Lung (tissue), 12 donors: ENCODE data around the gene CSH2. TPM values are rescaled to one million over a fixed set of nuclear protein-coding genes. Genes with fewer than 3 reads are reported as not detected.
"Not testable (repeated sequence)": the region's sequence is repeated elsewhere in the genome, so short reads cannot be mapped to it uniquely, and the experiment has no call there.

Experiments
- ATAC-seq: fragments of 200-7000 bp; cut with Tn5 transposase; one replicate; pipeline ENCODE4 v1.9.1; 2020; ENCODE audit warnings: moderate number of reproducible peaks; ENCODE audit not compliant: insufficient read depth, low FRiP score
- DNase-seq, 3 donors: peaks; one replicate each; pipeline ENCODE4 v3.0.0-alpha.2; 2013 to 2017
- H3K27ac ChIP-seq, 2 donors: one replicate each; pipeline ENCODE4 v1.5.1; 2013; ENCODE audit warnings: mild to moderate bottlenecking in 2 of 2, moderate library complexity in 2 of 2, control low read depth in 1 of 2, inconsistent platforms in 1 of 2, low read depth in 1 of 2, low read length in 1 of 2
- H3K27me3 ChIP-seq, 3 donors: one replicate each; pipeline ENCODE4 v1.5.1; 2013; ENCODE audit warnings: low read length in 2 of 3; ENCODE audit not compliant: control insufficient read depth in 3 of 3, insufficient read depth in 3 of 3
- H3K36me3 ChIP-seq, 4 donors: one replicate each; pipeline ENCODE4 v1.5.1; 2013; ENCODE audit warnings: low read length in 4 of 4, mild to moderate bottlenecking in 1 of 4, moderate library complexity in 1 of 4; ENCODE audit not compliant: control insufficient read depth in 4 of 4, insufficient read depth in 4 of 4
- H3K4me1 ChIP-seq, 5 donors: one replicate each; pipeline ENCODE4 v1.5.1; 2013; ENCODE audit warnings: low read length in 5 of 5, mild to moderate bottlenecking in 2 of 5, moderate library complexity in 1 of 5; ENCODE audit not compliant: control insufficient read depth in 5 of 5, insufficient read depth in 5 of 5
- H3K4me3 ChIP-seq: one replicate; pipeline ENCODE4 v1.5.1; 2013; ENCODE audit warnings: mild to moderate bottlenecking, control low read depth, moderate library complexity
- H3K9ac ChIP-seq, 2 donors: one replicate each; pipeline ENCODE4 v1.5.1; 2013; ENCODE audit warnings: low read length in 2 of 2, control low read depth in 1 of 2; ENCODE audit not compliant: insufficient read depth in 1 of 2
- H3K9me3 ChIP-seq, 4 donors: one replicate each; pipeline ENCODE4 v1.5.1; 2013; ENCODE audit warnings: low read length in 3 of 4, mild to moderate bottlenecking in 1 of 4, moderate library complexity in 1 of 4; ENCODE audit not compliant: control insufficient read depth in 4 of 4, insufficient read depth in 3 of 4
- WGBS, 2 donors: extraction: QIAGEN DNeasy Blood & Tissue Kit; methylation state at CpG; one replicate each; pipeline ENCODE4 v1.1.7; 2013; 5-methylcytosine and 5-hydroxymethylcytosine counted together
- polyA plus RNA-seq, 2 donors: library from polyadenylated mRNA; stranded (reverse); fragments of 200-250 nt; gene quantifications; one replicate each; pipeline ENCODE4 v1.2.1, GENCODE V29; 2013
- total RNA-seq, 2 donors: library from RNA; depleted of rRNA in 1 of 2; stranded (reverse); fragments of >200 nt in 1 of 2; gene quantifications; one replicate each; pipeline ENCODE4 v1.2.1, GENCODE V29; 2014 to 2021
- TF ChIP-seq, protein P1 (sequence below): IDR thresholded peaks from 2 replicates; pipeline ENCODE4 v1.5.1; 2012; ENCODE audit warnings: mild to moderate bottlenecking; ENCODE audit errors: control extremely low read depth, extremely low read depth
- donor health status: control.
- donor health status: control.
- donor health status: Bipolar disorder and iron deficiency.
- donor health status: healthy.
- donor health status: DM: yes; HTN: yes; CAD: no.

Gene CSH2
- total and polyA plus RNA-seq, 4 donors, result not detected

DNA sequence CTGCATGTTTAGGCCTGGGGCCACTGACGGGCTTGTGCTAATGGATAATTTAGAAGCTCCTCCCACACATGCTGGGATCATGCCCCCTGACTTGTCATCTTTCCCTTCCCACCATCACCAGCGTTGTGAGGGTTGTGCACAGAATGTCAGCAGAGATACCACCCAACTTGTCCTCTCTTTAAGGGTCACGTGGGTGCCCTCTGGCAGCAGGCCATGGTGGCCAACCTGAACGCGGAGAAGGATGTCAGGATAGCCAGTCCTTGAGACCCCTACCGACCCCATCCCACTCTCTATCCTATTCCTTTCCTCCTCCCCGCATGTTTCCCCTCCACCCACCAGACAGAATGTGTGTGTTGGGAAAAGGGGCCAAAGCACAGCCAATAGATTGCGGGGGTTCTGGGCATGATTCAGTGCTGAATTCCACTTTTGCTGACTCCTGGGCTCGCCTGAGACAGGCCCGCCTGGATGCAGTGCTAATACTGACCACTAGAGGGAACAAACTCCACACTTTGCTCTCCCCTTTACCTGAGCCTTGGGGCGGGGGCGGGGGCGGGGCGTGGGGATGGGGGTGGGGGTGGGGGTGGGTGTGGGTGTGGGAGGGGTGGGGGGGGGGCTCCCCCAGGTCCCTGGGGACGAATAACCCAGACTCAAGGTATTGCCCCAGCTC, 8.6 kb upstream of the CSH2 start, which contains the start of gene GH2:
Gene GH2 (minus strand): TSS at position 10 of the 667 bp plus-strand sequence. CDS start 143 bp downstream, outside the sequence.
- TF ChIP-seq, protein P1, sequence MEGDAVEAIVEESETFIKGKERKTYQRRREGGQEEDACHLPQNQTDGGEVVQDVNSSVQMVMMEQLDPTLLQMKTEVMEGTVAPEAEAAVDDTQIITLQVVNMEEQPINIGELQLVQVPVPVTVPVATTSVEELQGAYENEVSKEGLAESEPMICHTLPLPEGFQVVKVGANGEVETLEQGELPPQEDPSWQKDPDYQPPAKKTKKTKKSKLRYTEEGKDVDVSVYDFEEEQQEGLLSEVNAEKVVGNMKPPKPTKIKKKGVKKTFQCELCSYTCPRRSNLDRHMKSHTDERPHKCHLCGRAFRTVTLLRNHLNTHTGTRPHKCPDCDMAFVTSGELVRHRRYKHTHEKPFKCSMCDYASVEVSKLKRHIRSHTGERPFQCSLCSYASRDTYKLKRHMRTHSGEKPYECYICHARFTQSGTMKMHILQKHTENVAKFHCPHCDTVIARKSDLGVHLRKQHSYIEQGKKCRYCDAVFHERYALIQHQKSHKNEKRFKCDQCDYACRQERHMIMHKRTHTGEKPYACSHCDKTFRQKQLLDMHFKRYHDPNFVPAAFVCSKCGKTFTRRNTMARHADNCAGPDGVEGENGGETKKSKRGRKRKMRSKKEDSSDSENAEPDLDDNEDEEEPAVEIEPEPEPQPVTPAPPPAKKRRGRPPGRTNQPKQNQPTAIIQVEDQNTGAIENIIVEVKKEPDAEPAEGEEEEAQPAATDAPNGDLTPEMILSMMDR, result peak; percentile 14
- no peak for ATAC-seq
- H3K4me3 ChIP-seq, result no peak within 1 kb of the TSS
- 40 to 43% methylated on average over 14 to 15 of the region's 15 CpGs for WGBS, 2 donors
- H3K27me3 ChIP-seq, result peaks cover 0 to 3% (median 0%) of the 10 kb centered on the region in 3 donors
- peak; percentile 36 to 47 (median 38) for DNase-seq
- H3K4me1 ChIP-seq, result peaks cover 0 to 2% (median 0%) of the 10 kb centered on the region in 5 donors
- H3K9me3 ChIP-seq, result peaks cover 0 to 2% (median 0%) of the 10 kb centered on the region in 4 donors
- no peak within 1 kb of the TSS for H3K9ac ChIP-seq
- no peaks in the 10 kb centered on the region for H3K36me3 ChIP-seq
- no peak within 1 kb of the TSS for H3K27ac ChIP-seq

DNA sequence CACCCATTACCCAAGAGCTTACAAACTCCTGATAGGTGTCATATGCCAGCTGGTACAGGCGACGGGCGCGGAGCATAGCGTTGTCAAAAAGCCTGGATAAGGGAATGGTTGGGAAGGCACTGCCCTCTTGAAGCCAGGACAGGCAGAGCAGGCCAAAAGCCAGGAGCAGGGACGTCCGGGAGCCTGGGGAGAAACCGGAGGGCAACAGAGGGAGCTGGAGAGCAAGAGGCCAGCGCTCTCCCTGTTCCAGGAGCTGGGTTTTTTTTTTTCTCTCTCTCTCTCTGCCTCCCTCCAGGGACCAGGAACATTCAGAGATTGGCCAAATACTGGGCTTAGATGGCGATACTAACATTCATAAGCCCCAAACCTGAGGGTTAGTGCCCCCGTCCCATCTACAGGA, 7.9 kb upstream of the CSH2 start:
- not testable (repeated sequence) for ATAC-seq, DNase-seq, H3K36me3 ChIP-seq, H3K27ac ChIP-seq, H3K4me3 ChIP-seq, H3K4me1 ChIP-seq, H3K9ac ChIP-seq, H3K9me3 ChIP-seq, H3K27me3 ChIP-seq
- WGBS, 2 donors, result 69 to 76% methylated on average over 9 to 11 of the region's 11 CpGs

DNA sequence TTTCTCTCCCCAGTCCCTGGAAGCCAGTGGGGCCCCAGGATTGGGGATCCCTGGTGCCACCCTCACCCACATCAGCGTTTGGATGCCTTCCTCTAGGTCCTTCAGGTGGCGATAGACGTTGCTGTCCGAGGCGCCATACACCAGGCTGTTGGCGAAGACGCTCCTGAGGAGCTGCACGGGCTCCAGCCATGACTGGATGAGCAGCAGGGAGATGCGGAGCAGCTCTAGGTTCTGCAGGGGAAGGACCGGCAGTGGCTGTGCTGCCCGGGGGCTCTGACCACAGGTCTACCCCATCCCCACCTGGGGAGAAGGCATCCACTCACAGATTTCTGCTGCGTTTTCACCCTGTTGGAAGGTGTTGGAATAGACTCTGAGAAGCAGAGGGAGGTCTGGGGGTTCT, 7.2 kb upstream of the CSH2 start:
- H3K4me3 ChIP-seq, result no peak overlapping the region
- H3K4me1 ChIP-seq, result peaks cover 0 to 2% (median 0%) of the 10 kb centered on the region in 5 donors
- TF ChIP-seq, protein P1, result no peak
- H3K27me3 ChIP-seq, result peaks cover 0 to 3% (median 0%) of the 10 kb centered on the region in 3 donors
- DNase-seq (no peak), ATAC-seq (no peak)
- H3K9me3 ChIP-seq, result peaks cover 0 to 2% (median 0%) of the 10 kb centered on the region in 4 donors
- H3K36me3 ChIP-seq, result no peaks in the 10 kb centered on the region
- no peak overlapping the region for H3K9ac ChIP-seq
- 83 to 87% methylated on average over 12 of the region's 12 CpGs for WGBS, 2 donors
- no peak overlapping the region for H3K27ac ChIP-seq

DNA sequence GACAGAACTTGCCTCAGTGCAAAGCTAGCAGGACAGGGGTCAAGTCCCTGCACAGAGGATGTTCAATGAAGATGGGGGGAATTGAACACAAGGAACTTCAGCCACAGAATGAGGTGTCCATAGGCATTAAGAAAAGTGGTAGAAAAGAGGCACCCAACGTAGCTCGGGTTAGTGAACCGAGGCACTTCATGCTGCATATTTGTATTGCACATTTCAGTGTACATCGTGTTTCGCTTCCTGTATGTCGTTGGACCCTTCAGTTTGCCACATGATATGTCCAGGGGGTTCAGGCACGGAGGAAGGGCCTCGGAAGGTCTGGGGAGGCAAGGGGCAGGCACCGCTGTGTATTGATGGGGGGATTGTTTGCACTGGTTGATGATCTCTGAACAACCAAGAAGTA, 4.9 kb upstream of the CSH2 start:
- not testable (repeated sequence) for H3K36me3 ChIP-seq, H3K4me3 ChIP-seq, H3K9ac ChIP-seq, H3K27ac ChIP-seq, H3K4me1 ChIP-seq, H3K9me3 ChIP-seq, H3K27me3 ChIP-seq, DNase-seq, ATAC-seq
- WGBS, 2 donors, result 85 to 90% methylated on average over 9 of the region's 9 CpGs

DNA sequence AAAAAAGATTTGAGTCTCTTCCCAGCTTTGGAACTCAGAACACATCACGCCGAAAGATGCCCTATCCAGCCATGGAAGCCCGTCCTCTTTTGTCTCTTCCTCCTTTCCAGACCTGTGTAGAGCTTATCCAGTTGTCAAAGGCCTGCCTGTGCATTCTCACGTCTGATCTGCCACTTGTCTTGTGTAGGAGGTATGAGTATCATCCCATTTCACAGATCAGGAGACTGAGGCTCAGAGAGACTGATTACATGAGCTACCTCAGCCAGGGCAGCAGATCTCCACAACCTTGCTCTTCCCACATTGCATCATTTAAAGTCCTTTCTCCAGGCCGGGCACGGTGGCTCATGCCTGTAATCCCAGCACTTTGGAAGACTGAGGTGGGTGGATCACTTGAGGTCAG, 1.2 kb upstream of the CSH2 start:
- not testable (repeated sequence) for ATAC-seq, DNase-seq, H3K36me3 ChIP-seq, H3K9ac ChIP-seq, H3K4me1 ChIP-seq, H3K27ac ChIP-seq, H3K4me3 ChIP-seq, H3K9me3 ChIP-seq, H3K27me3 ChIP-seq
- WGBS, 2 donors, result 88% methylated on average over 6 of the region's 6 CpGs

DNA sequence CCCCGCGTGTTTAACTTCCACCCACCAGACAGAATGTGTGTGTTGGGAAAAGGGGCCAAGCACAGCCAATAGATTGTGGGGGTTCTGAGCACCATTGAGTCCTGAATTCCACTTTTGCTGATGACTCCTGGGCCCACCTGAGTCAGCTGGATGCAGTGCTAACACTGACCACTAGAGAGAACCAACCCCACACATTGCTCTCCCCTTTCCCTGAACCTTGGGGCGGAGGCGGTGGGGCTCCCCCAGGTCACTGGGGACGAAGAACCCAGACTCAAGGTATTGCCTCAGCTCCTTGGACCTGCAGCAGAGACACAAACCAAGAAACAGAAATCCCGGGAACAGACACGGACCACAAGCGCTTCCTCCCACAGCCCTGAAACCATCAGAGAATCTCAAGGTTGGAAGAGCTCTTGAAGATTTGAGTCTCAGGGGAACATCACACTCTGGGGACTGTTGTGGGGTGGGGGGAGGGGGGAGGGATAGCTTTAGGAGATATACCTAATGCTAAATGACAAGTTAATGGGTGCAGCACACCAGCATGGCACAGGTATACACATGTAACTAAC, 667 bp upstream of the CSH2 start:
- 80 to 93% methylated on average over 5 to 6 of the region's 8 CpGs for WGBS, 2 donors
- not testable (repeated sequence) for H3K27me3 ChIP-seq, ATAC-seq, H3K4me1 ChIP-seq, H3K4me3 ChIP-seq, H3K9ac ChIP-seq, H3K36me3 ChIP-seq, H3K27ac ChIP-seq, H3K9me3 ChIP-seq, DNase-seq
